ENCODE data around the gene ZBP1. TPM values are rescaled to one million over a fixed set of nuclear protein-coding genes. Genes with fewer than 3 reads are reported as not detected.

ZBP1 gene
- total RNA-seq, 1 experiment from 2014 or later, result not detected

DNA sequence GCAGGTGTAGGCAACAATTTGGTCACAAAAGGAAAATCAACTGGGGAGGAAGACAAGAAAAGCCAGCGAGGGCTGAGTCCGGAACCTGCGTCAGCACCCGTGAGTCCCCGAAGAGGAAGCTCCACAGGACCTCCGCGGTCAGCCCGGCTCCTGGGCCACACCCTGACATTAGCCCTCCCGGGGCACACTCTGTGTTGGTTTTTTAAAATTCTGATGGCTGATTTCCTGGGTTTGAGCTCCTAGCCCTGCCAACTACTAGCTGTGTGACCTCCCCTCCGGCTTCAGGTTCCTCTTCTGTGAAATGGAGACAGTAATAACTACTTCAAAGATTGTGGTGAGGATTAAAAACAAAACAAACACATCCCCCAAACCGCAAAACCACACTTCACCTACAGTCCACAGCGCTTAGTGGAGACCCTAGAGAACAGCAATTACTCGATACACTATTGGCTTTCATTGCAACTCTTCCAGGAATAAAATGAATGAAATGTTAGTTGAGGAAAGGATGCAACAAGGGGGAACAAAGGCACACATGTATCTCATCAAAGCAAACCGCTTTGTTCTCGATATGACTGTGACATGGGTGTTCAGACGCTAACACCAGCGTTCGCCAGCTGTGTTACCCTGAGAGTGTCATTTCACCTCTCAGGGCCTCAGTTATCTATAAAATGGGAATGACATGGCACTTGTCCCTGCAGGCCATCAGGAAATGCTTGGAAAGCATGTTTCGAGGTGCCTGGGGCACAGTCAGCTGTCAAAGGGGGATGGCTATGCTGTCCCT is 985 bp downstream of the ZBP1 start:
- Histone ChIP-seq H3K4me2 (ENCODE audit: low read length) (no peak overlapping the region), H3K9me2 (replicated peaks; ENCODE audit: low read length) (no peaks in the 10 kb centered on the region), H3K4me3 (ENCODE audit: low read length) (no peak overlapping the region), H3K36me3 (ENCODE audit: low read depth, low read length) (no peaks in the 10 kb centered on the region), H3K9ac (ENCODE audit: low read length) (no peak overlapping the region), H3K27ac (ENCODE audit: low read length) (no peak overlapping the region), H2AFZ (ENCODE audit: low read length) (no peak overlapping the region), H3K9me3 (ENCODE audit: low read length) (no peaks in the 10 kb centered on the region), H3K4me1 (ENCODE audit: insufficient read depth, low read length) (peaks cover 51% of the 10 kb centered on the region), H3F3A (ENCODE audit: low read length, unreplicated experiment) (no peaks in the 10 kb centered on the region), H3K27me3 (ENCODE audit: low read length) (no peaks in the 10 kb centered on the region), H4K20me1 (ENCODE audit: low read length) (no peaks in the 10 kb centered on the region), H3K79me2 (ENCODE audit: low read length) (no peaks in the 10 kb centered on the region)
- no peak for TF ChIP-seq EZH2phosphoT487 (IDR thresholded peaks at IDR 0.05; ENCODE audit: borderline replicate concordance, low read length)
- TF ChIP-seq EZH2 (IDR thresholded peaks at IDR 0.05; ENCODE audit: low read length, unreplicated experiment), result no peak
- TF ChIP-seq, protein P1, sequence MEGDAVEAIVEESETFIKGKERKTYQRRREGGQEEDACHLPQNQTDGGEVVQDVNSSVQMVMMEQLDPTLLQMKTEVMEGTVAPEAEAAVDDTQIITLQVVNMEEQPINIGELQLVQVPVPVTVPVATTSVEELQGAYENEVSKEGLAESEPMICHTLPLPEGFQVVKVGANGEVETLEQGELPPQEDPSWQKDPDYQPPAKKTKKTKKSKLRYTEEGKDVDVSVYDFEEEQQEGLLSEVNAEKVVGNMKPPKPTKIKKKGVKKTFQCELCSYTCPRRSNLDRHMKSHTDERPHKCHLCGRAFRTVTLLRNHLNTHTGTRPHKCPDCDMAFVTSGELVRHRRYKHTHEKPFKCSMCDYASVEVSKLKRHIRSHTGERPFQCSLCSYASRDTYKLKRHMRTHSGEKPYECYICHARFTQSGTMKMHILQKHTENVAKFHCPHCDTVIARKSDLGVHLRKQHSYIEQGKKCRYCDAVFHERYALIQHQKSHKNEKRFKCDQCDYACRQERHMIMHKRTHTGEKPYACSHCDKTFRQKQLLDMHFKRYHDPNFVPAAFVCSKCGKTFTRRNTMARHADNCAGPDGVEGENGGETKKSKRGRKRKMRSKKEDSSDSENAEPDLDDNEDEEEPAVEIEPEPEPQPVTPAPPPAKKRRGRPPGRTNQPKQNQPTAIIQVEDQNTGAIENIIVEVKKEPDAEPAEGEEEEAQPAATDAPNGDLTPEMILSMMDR (conservative IDR thresholded peaks at IDR 0.05; ENCODE audit: low read depth, low read length), result no peak
- intact Hi-C loops (cut with micrococcal nuclease), result loop anchor here (10.0 kb wide), 1 partner anchor 376 kb away; no protein-coding TSS in a partner anchor
- CTCF ChIA-PET, result no interaction called here
- POLR2A ChIA-PET (ENCODE audit: unreplicated experiment), result interaction anchor here (0.6 kb wide), 1 partner anchor 605 kb away, joined by 3 read pairs; no protein-coding TSS in a partner anchor
- ATAC-seq (no peak), DNase-seq (no peak)
- BruUV-seq (replicated peaks), result no TSS peak

DNA sequence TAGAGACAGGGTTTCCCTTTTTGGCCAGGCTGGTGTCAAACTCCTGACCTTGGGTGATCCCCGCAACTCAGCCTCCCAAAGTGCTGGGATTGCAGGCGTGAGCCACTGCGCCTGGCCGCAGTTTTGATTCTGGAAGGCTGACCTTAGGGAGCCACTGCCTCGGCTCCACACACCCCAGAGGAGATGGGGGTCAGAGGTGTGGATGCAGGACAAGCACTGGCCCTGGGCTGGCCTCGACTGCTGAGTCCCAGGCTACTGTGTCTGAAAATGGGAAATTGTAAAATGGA is 1.5 kb downstream of the ZBP1 start:
- no peak for TF ChIP-seq EZH2phosphoT487 (IDR thresholded peaks at IDR 0.05; ENCODE audit: borderline replicate concordance, low read length)
- TF ChIP-seq, protein P1 (conservative IDR thresholded peaks at IDR 0.05; ENCODE audit: low read depth, low read length), result no peak
- no peak for TF ChIP-seq EZH2 (IDR thresholded peaks at IDR 0.05; ENCODE audit: low read length, unreplicated experiment)
- DNase-seq (no peak), ATAC-seq (no peak)
- no TSS peak for BruUV-seq (replicated peaks)
- H3K9me2 ChIP-seq (replicated peaks; ENCODE audit: low read length), result no peaks in the 10 kb centered on the region
- no peak overlapping the region for H3K4me3 ChIP-seq (ENCODE audit: low read length)
- H4K20me1 ChIP-seq (ENCODE audit: low read length), result no peaks in the 10 kb centered on the region
- no peaks in the 10 kb centered on the region for H3F3A ChIP-seq (ENCODE audit: low read length, unreplicated experiment)
- no peak overlapping the region for H3K9ac ChIP-seq (ENCODE audit: low read length)
- no peaks in the 10 kb centered on the region for H3K27me3 ChIP-seq (ENCODE audit: low read length)
- H3K79me2 ChIP-seq (ENCODE audit: low read length), result no peaks in the 10 kb centered on the region
- intact Hi-C loops (cut with micrococcal nuclease), result loop anchor here (10.0 kb wide), 1 partner anchor 376 kb away; no protein-coding TSS in a partner anchor
- H2AFZ ChIP-seq (ENCODE audit: low read length), result no peak overlapping the region
- peak overlapping the region; percentile 39 for H3K27ac ChIP-seq (ENCODE audit: low read length)
- ChIA-PET CTCF (no interaction called here), POLR2A (ENCODE audit: unreplicated experiment) (no interaction called here)
- peaks cover 51% of the 10 kb centered on the region for H3K4me1 ChIP-seq (ENCODE audit: insufficient read depth, low read length)
- no peaks in the 10 kb centered on the region for H3K9me3 ChIP-seq (ENCODE audit: low read length)
- no peaks in the 10 kb centered on the region for H3K36me3 ChIP-seq (ENCODE audit: low read depth, low read length)
- peak overlapping the region; percentile 56; the same call in 1 of the 2 replicates for H3K4me2 ChIP-seq (ENCODE audit: low read length)
